Measurements from ENCODE around the gene PPP2R5E. TPM values are rescaled to one million over a fixed set of nuclear protein-coding genes. Genes with fewer than 3 reads are reported as not detected.
"Not testable (repeated sequence)": the region's sequence is repeated elsewhere in the genome, so short reads cannot be mapped to it uniquely, and the experiment has no call there.

PPP2R5E gene
- 45.1 and 45.7 TPM in 2 replicates for total RNA-seq

DNA sequence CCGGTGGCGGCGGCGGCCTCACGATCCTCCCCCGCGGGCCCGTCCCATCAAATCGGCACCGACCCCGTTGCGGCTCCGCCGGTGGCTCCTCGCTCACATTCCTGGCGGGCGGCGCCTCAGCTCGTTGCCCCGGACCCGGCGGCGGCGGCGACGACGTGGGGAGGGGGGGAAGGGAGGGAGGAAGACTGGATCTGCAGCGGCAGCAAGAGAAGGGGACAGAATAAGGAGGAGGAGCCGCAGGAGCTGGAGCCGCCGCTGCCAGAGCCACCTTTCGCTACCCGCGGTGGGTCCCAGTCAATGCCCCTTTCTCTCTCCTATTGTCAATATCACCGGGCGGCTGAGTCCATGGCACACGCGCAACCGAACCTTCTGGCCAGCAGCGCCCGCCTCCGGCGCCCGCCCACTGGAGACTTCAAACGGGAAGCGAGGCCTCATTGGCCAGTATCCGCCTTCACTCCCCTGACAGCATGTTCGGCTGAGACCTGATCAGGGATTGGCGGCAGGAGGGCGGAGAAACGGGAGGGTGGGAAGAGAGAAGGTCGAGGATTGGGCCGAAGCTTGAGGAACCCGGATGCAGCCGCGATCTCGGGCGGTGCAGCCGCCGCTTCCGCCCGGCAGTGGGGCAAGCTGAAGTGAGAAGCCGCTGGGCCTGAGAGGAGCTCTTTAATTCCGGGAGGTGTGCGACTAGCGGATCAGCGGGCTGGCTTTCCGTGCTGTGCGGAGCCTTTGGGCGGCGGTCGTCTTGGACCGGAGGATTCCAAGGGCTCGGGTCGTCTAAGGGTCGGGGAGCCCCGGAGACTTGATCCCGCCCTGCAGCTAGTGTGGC lies at the start of gene PPP2R5E:
TSS of gene PPP2R5E (minus strand) at position 378 of the 826 bp plus-strand sequence. CDS start 3,692 bp downstream, outside the sequence.
- DNase-seq = peak; percentile 99
- Mint-ChIP-seq H3K27me3 (peaks cover 1% of the 10 kb centered on the region), H3K4me3 (peak within 1 kb of the TSS; percentile 88), H3K4me1 (peaks cover 21% of the 10 kb centered on the region), H3K27ac (peak within 1 kb of the TSS; percentile 92), H3K9me3 (no peaks in the 10 kb centered on the region), H3K36me3 (ENCODE audit: low read depth) (peaks cover 21% of the 10 kb centered on the region)
- intact Hi-C loops (cut with micrococcal nuclease) = loop anchor here (1.0 to 2.0 kb wide), 7 partner anchors 30 to 186 kb away; partner anchors contain the start of gene SGPP1

DNA sequence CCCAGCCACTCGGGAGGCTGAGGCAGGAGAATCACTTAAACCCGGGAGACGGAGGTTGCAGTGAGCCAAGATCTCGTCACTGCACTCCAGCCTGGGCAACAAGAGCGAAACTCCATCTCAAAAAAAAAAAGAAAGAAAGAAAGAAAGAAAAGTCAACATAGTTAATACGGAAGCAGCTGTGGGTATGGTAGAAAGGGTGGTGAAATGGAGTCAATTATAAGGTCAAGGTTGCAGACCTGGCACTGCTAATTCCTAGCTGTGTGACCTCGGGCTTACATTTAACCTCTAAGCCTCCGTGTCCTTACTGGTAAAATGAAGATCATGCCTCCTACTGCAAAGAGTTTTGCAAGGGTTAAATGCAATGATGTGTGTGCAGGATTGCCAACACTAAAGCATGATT lies 39.9 kb upstream of the PPP2R5E start:
- H3K4me3 Mint-ChIP-seq; DNase-seq; H3K27me3 Mint-ChIP-seq; H3K36me3 Mint-ChIP-seq (ENCODE audit: low read depth); intact Hi-C loops (cut with micrococcal nuclease); H3K27ac Mint-ChIP-seq; H3K4me1 Mint-ChIP-seq; H3K9me3 Mint-ChIP-seq: not testable (repeated sequence)

- Mint-ChIP-seq H3K4me1 (no peaks in the 10 kb centered on the region), H3K27ac (no peak overlapping the region), H3K9me3 (peaks cover 3% of the 10 kb centered on the region), H3K27me3 (peaks cover 4% of the 10 kb centered on the region), H3K4me3 (no peak overlapping the region), H3K36me3 (ENCODE audit: low read depth) (no peaks in the 10 kb centered on the region)
- no peak for DNase-seq
- intact Hi-C loops (cut with micrococcal nuclease) = no loop called here
These were observed 38.3 kb upstream of the PPP2R5E start for GRCh38 chr14:63581491-63581890.

DNA sequence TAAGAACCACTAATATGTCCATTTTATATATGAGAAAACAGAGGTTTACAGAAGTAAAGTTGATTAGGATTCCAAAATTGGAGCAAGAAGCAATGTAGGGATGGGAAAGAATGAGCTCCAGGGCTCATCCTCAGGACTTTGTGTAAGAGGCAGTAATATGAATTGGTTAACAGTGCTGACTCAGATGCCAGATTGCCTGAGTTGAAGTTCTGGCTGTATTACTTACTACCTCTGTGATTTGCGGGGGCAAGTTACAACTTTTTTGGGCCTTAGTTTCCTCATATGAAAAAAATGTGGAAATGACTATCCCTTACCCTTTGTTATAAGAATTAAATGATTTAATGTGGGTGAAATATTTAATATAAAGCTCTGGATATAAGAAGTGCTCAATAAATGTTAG lies 35.1 kb upstream of the PPP2R5E start:
- Mint-ChIP-seq H3K36me3 (ENCODE audit: low read depth) (no peaks in the 10 kb centered on the region), H3K27ac (no peak overlapping the region), H3K4me1 (no peaks in the 10 kb centered on the region), H3K4me3 (no peak overlapping the region), H3K9me3 (peaks cover 3% of the 10 kb centered on the region), H3K27me3 (peaks cover 2% of the 10 kb centered on the region)
- no peak for DNase-seq
- intact Hi-C loops (cut with micrococcal nuclease) = no loop called here

DNA sequence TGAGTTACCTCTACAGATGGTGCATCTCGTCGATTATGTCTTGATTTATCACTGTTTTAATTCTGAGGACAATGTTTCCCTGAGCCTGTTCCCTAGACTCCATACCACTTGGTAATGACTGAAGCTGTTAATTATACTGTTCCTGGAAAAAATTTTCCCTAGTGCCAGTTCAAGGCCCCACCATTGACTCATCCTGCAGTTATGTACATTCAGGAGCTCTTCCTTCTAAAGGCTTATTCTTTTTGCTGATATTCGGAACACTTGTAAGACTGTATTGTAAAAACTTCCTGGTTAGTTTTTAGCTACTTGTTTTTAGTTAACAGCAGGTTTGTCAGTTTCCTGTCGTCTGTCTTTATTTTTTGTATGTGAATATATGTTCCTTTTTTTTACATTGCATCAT lies 30.4 kb upstream of the PPP2R5E start:
- no peak for DNase-seq
- no peak overlapping the region for H3K4me3 Mint-ChIP-seq
- H3K9me3 Mint-ChIP-seq = no peaks in the 10 kb centered on the region
- no peaks in the 10 kb centered on the region for H3K36me3 Mint-ChIP-seq (ENCODE audit: low read depth)
- no peaks in the 10 kb centered on the region for H3K4me1 Mint-ChIP-seq
- intact Hi-C loops (cut with micrococcal nuclease) = no loop called here
- peaks cover 3% of the 10 kb centered on the region for H3K27me3 Mint-ChIP-seq
- H3K27ac Mint-ChIP-seq = no peak overlapping the region

GRCh38 chr14:63565448-63565847 lies 22.3 kb upstream of the PPP2R5E start:
- Mint-ChIP-seq H3K27ac (no peak overlapping the region), H3K9me3 (no peaks in the 10 kb centered on the region), H3K27me3 (peaks cover 14% of the 10 kb centered on the region), H3K36me3 (ENCODE audit: low read depth) (no peaks in the 10 kb centered on the region), H3K4me1 (no peaks in the 10 kb centered on the region), H3K4me3 (no peak overlapping the region)
- intact Hi-C loops (cut with micrococcal nuclease) = no loop called here
- DNase-seq = no peak

GRCh38 chr14:63564318-63564717 lies 21.1 kb upstream of the PPP2R5E start:
- H3K27ac Mint-ChIP-seq = no peak overlapping the region
- H3K36me3 Mint-ChIP-seq (ENCODE audit: low read depth) = no peaks in the 10 kb centered on the region
- intact Hi-C loops (cut with micrococcal nuclease) = no loop called here
- H3K9me3 Mint-ChIP-seq = no peaks in the 10 kb centered on the region
- no peaks in the 10 kb centered on the region for H3K4me1 Mint-ChIP-seq
- no peak overlapping the region for H3K4me3 Mint-ChIP-seq
- no peak for DNase-seq
- H3K27me3 Mint-ChIP-seq = peaks cover 14% of the 10 kb centered on the region

- Mint-ChIP-seq H3K27ac (no peak overlapping the region), H3K9me3 (no peaks in the 10 kb centered on the region), H3K4me3 (no peak overlapping the region), H3K4me1 (no peaks in the 10 kb centered on the region), H3K36me3 (ENCODE audit: low read depth) (no peaks in the 10 kb centered on the region), H3K27me3 (peaks cover 14% of the 10 kb centered on the region)
- DNase-seq = no peak
- intact Hi-C loops (cut with micrococcal nuclease) = no loop called here
These were observed 20.3 kb upstream of the PPP2R5E start for GRCh38 chr14:63563370-63564026.

DNA sequence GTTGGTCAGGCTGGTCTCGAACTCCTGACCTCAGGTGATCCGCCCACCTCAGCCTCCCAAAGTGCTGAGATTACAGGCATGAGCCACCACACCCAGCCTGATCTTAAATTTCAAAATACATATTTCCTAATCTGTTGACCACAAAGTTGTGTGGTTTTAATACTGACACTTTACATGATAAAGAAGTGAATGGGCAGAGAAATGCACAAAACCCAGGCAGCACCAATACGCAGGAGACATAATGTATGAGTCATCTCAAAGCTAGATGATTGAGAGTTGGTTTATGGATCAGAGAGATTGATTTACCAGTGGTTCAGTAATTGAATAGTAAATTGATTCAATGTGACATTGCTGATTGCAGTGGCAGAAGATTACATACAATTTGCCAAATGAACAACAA lies 19.2 kb upstream of the PPP2R5E start:
- H3K9me3 Mint-ChIP-seq = no peaks in the 10 kb centered on the region
- H3K36me3 Mint-ChIP-seq (ENCODE audit: low read depth) = no peaks in the 10 kb centered on the region
- intact Hi-C loops (cut with micrococcal nuclease) = no loop called here
- no peak overlapping the region for H3K27ac Mint-ChIP-seq
- no peaks in the 10 kb centered on the region for H3K4me1 Mint-ChIP-seq
- no peak for DNase-seq
- peaks cover 14% of the 10 kb centered on the region for H3K27me3 Mint-ChIP-seq
- H3K4me3 Mint-ChIP-seq = no peak overlapping the region

DNA sequence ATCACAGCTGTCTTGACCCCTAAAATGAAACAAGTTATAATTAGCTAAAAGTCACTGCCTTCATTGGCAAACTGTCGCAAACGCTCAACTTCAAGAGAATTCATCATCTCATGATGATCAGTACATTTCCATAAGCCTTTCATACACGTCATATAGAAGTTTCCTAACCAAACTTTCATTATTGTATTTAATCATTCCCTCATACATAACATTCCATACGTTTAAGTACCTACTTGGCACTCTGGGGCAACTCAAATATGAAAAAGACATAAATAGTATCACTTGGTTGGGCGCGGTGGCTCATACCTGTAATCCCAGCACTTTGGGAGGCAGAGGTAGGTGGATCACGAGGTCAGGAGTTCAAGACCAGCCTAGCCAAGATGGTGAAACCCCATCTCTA lies 12.4 kb upstream of the PPP2R5E start:
- intact Hi-C loops (cut with micrococcal nuclease) = no loop called here
- Mint-ChIP-seq H3K9me3 (no peaks in the 10 kb centered on the region), H3K36me3 (ENCODE audit: low read depth) (no peaks in the 10 kb centered on the region), H3K4me1 (peaks cover 3% of the 10 kb centered on the region), H3K4me3 (no peak overlapping the region), H3K27me3 (peaks cover 1% of the 10 kb centered on the region), H3K27ac (no peak overlapping the region)
- no peak for DNase-seq

- peaks cover 3% of the 10 kb centered on the region for H3K4me1 Mint-ChIP-seq
- intact Hi-C loops (cut with micrococcal nuclease) = no loop called here
- no peak overlapping the region for H3K4me3 Mint-ChIP-seq
- no peaks in the 10 kb centered on the region for H3K36me3 Mint-ChIP-seq (ENCODE audit: low read depth)
- no peak overlapping the region for H3K27ac Mint-ChIP-seq
- peaks cover 3% of the 10 kb centered on the region for H3K27me3 Mint-ChIP-seq
- DNase-seq = no peak
- H3K9me3 Mint-ChIP-seq = no peaks in the 10 kb centered on the region
These were observed 8.2 kb upstream of the PPP2R5E start for GRCh38 chr14:63551332-63551731.

- Mint-ChIP-seq H3K27me3 (peaks cover 3% of the 10 kb centered on the region), H3K27ac (no peak overlapping the region), H3K36me3 (ENCODE audit: low read depth) (peaks cover 4% of the 10 kb centered on the region), H3K9me3 (no peaks in the 10 kb centered on the region), H3K4me3 (no peak overlapping the region), H3K4me1 (peaks cover 14% of the 10 kb centered on the region)
- no peak for DNase-seq
- intact Hi-C loops (cut with micrococcal nuclease) = no loop called here
These were observed 4.7 kb upstream of the PPP2R5E start for GRCh38 chr14:63547798-63548335.

GRCh38 chr14:63545431-63545830 lies 2.3 kb upstream of the PPP2R5E start:
- intact Hi-C loops (cut with micrococcal nuclease) = no loop called here

DNA sequence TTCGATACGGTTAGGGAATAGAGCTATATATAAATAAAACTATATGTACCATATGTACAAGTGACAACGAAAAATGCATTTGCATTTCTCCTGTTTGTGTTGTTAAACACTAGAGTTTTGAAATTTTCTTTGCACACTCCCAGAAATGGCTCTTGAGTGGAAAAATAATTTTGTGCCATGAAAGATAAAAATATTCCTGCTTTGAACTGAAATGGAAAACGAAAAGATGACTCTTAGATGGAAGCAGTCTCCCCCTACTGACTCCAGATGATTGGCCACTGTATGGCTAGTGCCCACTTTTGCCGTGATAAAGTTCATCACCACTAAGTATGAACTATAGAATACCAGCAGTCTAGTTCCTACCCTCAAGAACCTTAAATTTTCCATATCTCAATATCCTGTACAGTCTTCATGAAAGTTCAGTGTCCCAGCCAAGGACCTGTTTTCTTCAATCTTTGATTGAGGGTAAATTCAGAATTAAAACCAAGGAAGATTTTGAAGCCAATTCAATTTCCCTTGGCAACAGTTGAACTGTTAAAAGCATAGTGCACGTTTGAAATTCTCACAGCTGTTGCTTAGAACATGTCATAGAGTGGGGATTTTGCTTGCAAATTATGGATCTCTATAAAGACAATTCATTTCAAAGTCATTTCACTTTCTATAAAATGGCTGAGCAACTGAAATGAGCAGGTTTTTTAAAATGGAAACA lies 1.6 kb upstream of the PPP2R5E start:
- intact Hi-C loops (cut with micrococcal nuclease) = no loop called here
- peaks cover 12% of the 10 kb centered on the region for H3K36me3 Mint-ChIP-seq (ENCODE audit: low read depth)
- H3K27ac Mint-ChIP-seq = no peak overlapping the region
- no peaks in the 10 kb centered on the region for H3K9me3 Mint-ChIP-seq
- peaks cover 21% of the 10 kb centered on the region for H3K4me1 Mint-ChIP-seq
- DNase-seq = no peak
- H3K4me3 Mint-ChIP-seq = peak overlapping the region; percentile 88
- H3K27me3 Mint-ChIP-seq = peaks cover 1% of the 10 kb centered on the region

More at GRCh38 chr14:63545431-63545830, 2.3 kb upstream of the PPP2R5E start:
- Mint-ChIP-seq H3K27ac (no peak overlapping the region), H3K4me3 (no peak overlapping the region), H3K27me3 (peaks cover 1% of the 10 kb centered on the region), H3K4me1 (peaks cover 21% of the 10 kb centered on the region), H3K36me3 (ENCODE audit: low read depth) (peaks cover 12% of the 10 kb centered on the region), H3K9me3 (no peaks in the 10 kb centered on the region)
- DNase-seq = no peak

Measured in activated CD4-positive, alpha-beta T cell treated with anti-CD3 and anti-CD28 coated beads, Interleukin-2, amount 10 ng/mL, durations not matched to agents 24 days and 14 days (primary cell).